Esophagus (tissue), 2 donors: ENCODE data around the gene NOL9. TPM values are rescaled to one million over a fixed set of nuclear protein-coding genes. Genes with fewer than 3 reads are reported as not detected.

Experiments used
- H3K27ac ChIP-seq, 2 donors: one replicate each; pipeline ENCODE4 v1.5.1; 2013; ENCODE audit warnings: low read depth in 2 of 2, mild to moderate bottlenecking in 2 of 2, inconsistent platforms in 1 of 2, low read length in 1 of 2, moderate library complexity in 1 of 2
- H3K27me3 ChIP-seq, 2 donors: one replicate each; pipeline ENCODE4 v1.6.1; 2013; ENCODE audit warnings: low read length in 2 of 2, control low read depth in 1 of 2, mild to moderate bottlenecking in 1 of 2; ENCODE audit not compliant: insufficient read depth in 2 of 2, control insufficient read depth in 1 of 2
- H3K36me3 ChIP-seq, 2 donors: one replicate each; pipeline ENCODE4 v1.6.1; 2013; ENCODE audit warnings: low read length in 1 of 2; ENCODE audit not compliant: control insufficient read depth in 2 of 2, insufficient read depth in 2 of 2
- H3K4me1 ChIP-seq, 2 donors: one replicate each; pipeline ENCODE4 v1.6.1; 2013; ENCODE audit warnings: low read length in 1 of 2; ENCODE audit not compliant: control insufficient read depth in 2 of 2, insufficient read depth in 2 of 2
- H3K4me3 ChIP-seq, 2 donors: one replicate each; pipeline ENCODE4 v1.5.1; 2013; ENCODE audit warnings: low read length in 2 of 2, mild to moderate bottlenecking in 2 of 2, low read depth in 1 of 2, moderate library complexity in 1 of 2
- H3K9me3 ChIP-seq, 2 donors: one replicate each; pipeline ENCODE4 v1.6.1; 2013; ENCODE audit warnings: mild to moderate bottlenecking in 2 of 2, low read depth in 1 of 2, low read length in 1 of 2, moderate library complexity in 1 of 2; ENCODE audit not compliant: control insufficient read depth in 2 of 2, insufficient read depth in 1 of 2
- WGBS, 2 donors: extraction: QIAGEN DNeasy Blood & Tissue Kit; methylation state at CpG; one replicate each; pipeline ENCODE4 v1.1.7; 2013; 5-methylcytosine and 5-hydroxymethylcytosine counted together
- polyA plus RNA-seq, 2 donors: library from polyadenylated mRNA; stranded (reverse); fragments of 200-250 nt; gene quantifications; one replicate each; pipeline ENCODE4 v1.2.3, GENCODE V29; 2013
- donor health status: healthy with polysubstance abuse.
- donor health status: Bipolar disorder and iron deficiency.

NOL9 gene
- polyA plus RNA-seq, 2 donors, result 3.8 to 5.7 TPM

- WGBS, 2 donors, result 80 to 87% methylated on average over 6 of the region's 6 CpGs
- H3K9me3 ChIP-seq, result peaks cover 0 to 1% of the 10 kb centered on the region in 2 donors
- peaks cover 19 to 72% of the 10 kb centered on the region in 2 donors for H3K36me3 ChIP-seq
- no peak overlapping the region for H3K4me3 ChIP-seq
- no peak overlapping the region for H3K27ac ChIP-seq
- H3K27me3 ChIP-seq, result no peaks in the 10 kb centered on the region
- H3K4me1 ChIP-seq, result peaks cover 12 to 32% of the 10 kb centered on the region in 2 donors
Measured at GRCh38 chr1:6591644-6592043, 37.3 kb upstream of the NOL9 start.

DNA sequence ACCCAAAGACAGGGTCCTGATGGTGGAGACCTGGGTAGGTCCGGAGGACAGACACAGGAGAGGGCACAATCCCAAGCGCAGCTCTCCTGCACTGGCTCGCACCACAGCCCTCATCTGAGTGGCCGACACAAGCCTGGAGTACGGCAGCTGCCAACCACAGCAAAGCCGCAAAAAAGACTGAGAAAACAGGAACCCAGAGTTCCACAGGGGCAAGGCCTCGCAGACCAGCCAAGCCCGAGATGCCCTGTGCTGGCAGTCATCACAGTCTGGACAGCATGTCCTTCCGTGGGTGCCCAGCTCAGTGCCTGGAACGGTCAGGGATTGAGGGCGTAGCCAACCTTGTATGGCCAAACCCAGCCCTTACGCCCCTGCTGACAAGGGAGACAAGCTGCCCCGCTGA lies 36.9 kb upstream of the NOL9 start:
- Histone ChIP-seq H3K4me1 (peaks cover 13 to 31% of the 10 kb centered on the region in 2 donors), H3K27ac (no peak overlapping the region), H3K27me3 (no peaks in the 10 kb centered on the region), H3K36me3 (peaks cover 19 to 71% of the 10 kb centered on the region in 2 donors), H3K4me3 (no peak overlapping the region), H3K9me3 (peaks cover 0 to 1% of the 10 kb centered on the region in 2 donors)
- whole genome bisulfite sequencing, 2 donors, result 72 to 76% methylated on average over 13 of the region's 13 CpGs

GRCh38 chr1:6590046-6590445 lies 35.7 kb upstream of the NOL9 start:
- Histone ChIP-seq H3K4me3 (no peak overlapping the region), H3K27me3 (no peaks in the 10 kb centered on the region), H3K36me3 (peaks cover 14 to 61% of the 10 kb centered on the region in 2 donors), H3K9me3 (peaks cover 0 to 1% of the 10 kb centered on the region in 2 donors), H3K27ac (no peak overlapping the region), H3K4me1 (peaks cover 16 to 27% of the 10 kb centered on the region in 2 donors)
- WGBS, 2 donors, result 83 to 86% methylated on average over 7 of the region's 7 CpGs

DNA sequence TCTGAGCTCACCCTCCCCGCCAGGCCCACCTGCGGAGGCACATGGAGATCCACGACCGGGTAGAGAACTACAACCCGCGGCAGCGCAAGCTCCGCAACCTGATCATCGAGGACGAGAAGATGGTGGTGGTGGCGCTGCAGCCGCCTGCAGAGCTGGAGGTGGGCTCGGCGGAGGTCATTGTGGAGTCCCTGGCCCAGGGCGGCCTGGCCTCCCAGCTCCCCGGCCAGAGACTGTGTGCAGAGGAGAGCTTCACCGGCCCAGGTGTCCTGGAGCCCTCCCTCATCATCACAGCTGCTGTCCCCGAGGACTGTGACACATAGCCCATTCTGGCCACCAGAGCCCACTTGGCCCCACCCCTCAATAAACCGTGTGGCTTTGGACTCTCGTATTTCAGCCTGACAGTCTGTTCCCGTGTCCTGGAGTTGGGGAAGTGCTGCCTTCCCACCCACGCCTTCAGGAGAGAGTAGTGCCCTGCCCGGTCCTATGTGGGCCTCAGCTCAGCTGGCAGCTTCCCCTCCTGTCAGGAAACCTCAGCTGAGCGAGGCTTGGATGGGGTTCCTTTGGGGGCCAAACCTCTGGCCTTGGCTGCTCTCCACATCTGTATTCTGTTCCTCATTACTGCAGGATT lies 34.7 kb upstream of the NOL9 start:
- 74 to 76% methylated on average over 24 of the region's 24 CpGs for WGBS, 2 donors
- H3K9me3 ChIP-seq, result peaks cover 0 to 1% of the 10 kb centered on the region in 2 donors
- H3K4me1 ChIP-seq, result peaks cover 16 to 27% of the 10 kb centered on the region in 2 donors
- H3K4me3 ChIP-seq, result no peak overlapping the region
- H3K27me3 ChIP-seq, result no peaks in the 10 kb centered on the region
- peaks cover 14 to 56% of the 10 kb centered on the region in 2 donors for H3K36me3 ChIP-seq
- peak overlapping the region; percentile 90 to 92 for H3K27ac ChIP-seq

GRCh38 chr1:6588128-6588892 lies 34.0 kb upstream of the NOL9 start:
- Histone ChIP-seq H3K4me1 (peaks cover 16 to 27% of the 10 kb centered on the region in 2 donors), H3K27ac (peak overlapping the region; percentile 90 to 92), H3K36me3 (peaks cover 8 to 49% of the 10 kb centered on the region in 2 donors)

GRCh38 chr1:6587261-6588005 lies 33.1 kb upstream of the NOL9 start:
- WGBS, 2 donors, result 34 to 42% methylated on average over 13 of the region's 13 CpGs
- no peaks in the 10 kb centered on the region for H3K9me3 ChIP-seq
- H3K27me3 ChIP-seq, result no peaks in the 10 kb centered on the region
- H3K27ac ChIP-seq, result peak overlapping the region; percentile 90 to 92
- H3K4me3 ChIP-seq, result no peak overlapping the region
- peaks cover 8 to 40% of the 10 kb centered on the region in 2 donors for H3K36me3 ChIP-seq
- peaks cover 16 to 27% of the 10 kb centered on the region in 2 donors for H3K4me1 ChIP-seq

More at GRCh38 chr1:6588128-6588892, 34.0 kb upstream of the NOL9 start:
- H3K4me3 ChIP-seq, result no peak overlapping the region
- WGBS, 2 donors, result 57 to 62% methylated on average over 25 of the region's 25 CpGs
- H3K9me3 ChIP-seq, result no peaks in the 10 kb centered on the region
- no peaks in the 10 kb centered on the region for H3K27me3 ChIP-seq

DNA sequence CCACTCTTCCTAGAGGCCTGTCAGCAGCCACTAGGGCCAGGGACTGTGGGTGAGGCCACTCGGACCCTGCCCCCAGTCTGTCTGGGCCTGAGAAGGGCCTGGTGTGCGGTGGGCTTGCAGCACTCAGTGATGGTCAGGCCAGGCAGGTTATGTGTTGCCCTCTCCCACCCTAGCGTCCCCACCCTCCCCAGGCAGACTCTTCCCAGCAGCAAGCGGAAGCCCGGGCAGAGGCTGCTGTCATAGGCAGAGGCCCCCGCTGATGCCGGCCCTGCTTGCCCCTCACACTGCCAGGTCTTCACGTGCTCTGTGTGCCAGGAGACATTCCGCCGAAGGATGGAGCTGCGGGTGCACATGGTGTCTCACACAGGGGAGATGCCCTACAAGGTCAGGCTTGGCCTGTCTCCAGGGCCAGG lies 32.1 kb upstream of the NOL9 start:
- Histone ChIP-seq H3K36me3 (peaks cover 7 to 32% of the 10 kb centered on the region in 2 donors), H3K4me3 (no peak overlapping the region), H3K4me1 (peaks cover 16 to 25% of the 10 kb centered on the region in 2 donors), H3K9me3 (no peaks in the 10 kb centered on the region), H3K27me3 (no peaks in the 10 kb centered on the region), H3K27ac (no peak overlapping the region)
- WGBS, 2 donors, result 67 to 71% methylated on average over 11 of the region's 11 CpGs

DNA sequence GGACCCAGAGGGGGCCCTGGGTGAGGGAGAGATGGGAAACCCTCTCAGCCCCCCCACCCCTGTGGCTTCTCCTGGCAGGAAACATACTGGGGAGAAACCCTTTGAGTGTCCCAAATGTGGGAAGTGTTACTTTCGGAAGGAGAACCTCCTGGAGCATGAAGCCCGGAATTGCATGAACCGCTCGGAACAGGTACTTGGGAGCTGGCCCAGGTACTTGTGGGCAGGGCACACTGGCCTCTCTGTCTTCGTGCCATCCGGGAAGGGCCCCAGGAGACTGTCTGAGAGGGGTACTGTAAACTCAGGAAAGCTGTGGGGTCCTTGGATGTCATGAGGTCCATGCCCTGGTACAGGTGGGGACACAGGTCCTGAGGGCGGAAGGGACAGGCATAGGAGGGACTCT lies 31.5 kb upstream of the NOL9 start:
- no peak overlapping the region for H3K27ac ChIP-seq
- WGBS, 2 donors, result 74 to 88% methylated on average over 7 of the region's 7 CpGs
- no peaks in the 10 kb centered on the region for H3K27me3 ChIP-seq
- H3K4me1 ChIP-seq, result peaks cover 16 to 26% of the 10 kb centered on the region in 2 donors
- no peaks in the 10 kb centered on the region for H3K9me3 ChIP-seq
- H3K4me3 ChIP-seq, result no peak overlapping the region
- peaks cover 5 to 27% of the 10 kb centered on the region in 2 donors for H3K36me3 ChIP-seq

DNA sequence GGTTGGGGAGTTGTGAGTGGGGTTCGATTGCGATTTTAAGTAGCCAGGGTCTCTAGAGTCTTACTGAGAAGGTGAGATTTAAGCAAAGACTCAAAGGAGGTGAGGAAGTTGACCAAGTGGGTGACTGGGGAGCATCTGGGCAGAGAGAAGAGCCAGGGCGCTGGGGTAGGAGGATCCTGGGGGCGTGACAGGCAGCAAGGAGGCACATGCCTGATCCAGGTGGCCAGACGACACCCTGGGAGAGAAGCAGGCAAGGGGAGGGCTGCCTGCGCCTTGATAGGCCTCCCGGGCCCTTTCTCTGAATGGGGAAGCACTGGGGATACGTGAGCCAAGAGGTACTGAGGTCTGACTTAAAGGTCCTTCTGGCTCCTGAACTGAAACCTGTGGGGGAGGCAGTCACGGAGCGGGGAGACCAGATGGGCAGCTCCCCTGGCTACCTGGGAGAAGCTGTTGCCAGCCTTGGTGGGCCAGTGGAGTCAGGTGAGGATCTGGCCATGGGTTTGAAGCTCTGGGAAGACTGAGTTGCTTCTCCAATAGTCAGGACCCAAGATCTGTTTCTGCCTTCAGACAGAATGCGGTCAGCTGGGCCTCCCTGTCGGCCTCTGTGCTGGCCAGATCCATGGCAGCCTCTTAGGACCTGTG lies 30.9 kb upstream of the NOL9 start:
- H3K27ac ChIP-seq, result no peak overlapping the region
- peaks cover 5 to 24% of the 10 kb centered on the region in 2 donors for H3K36me3 ChIP-seq
- no peaks in the 10 kb centered on the region for H3K9me3 ChIP-seq
- 75 to 76% methylated on average over 12 of the region's 12 CpGs for WGBS, 2 donors
- no peak overlapping the region for H3K4me3 ChIP-seq
- peaks cover 16 to 31% of the 10 kb centered on the region in 2 donors for H3K4me1 ChIP-seq
- H3K27me3 ChIP-seq, result no peaks in the 10 kb centered on the region
